ENCODE measurements around the gene CETN3.
"Not testable (repeated sequence)": the region's sequence is repeated elsewhere in the genome, so short reads cannot be mapped to it uniquely, and the experiment has no call there.

CETN3 gene

GRCh38 chr5:90383903-90384302 lies 25.7 kb downstream of the CETN3 start:
- DNase-seq (ENCODE audit: low spot score) = no peak

- DNase-seq (ENCODE audit: low spot score) = no peak
Measured at GRCh38 chr5:90381213-90381929, 28.2 kb downstream of the CETN3 start.

GRCh38 chr5:90379652-90380051 lies 29.9 kb downstream of the CETN3 start:
- no peak for DNase-seq (ENCODE audit: low spot score)

- DNase-seq (ENCODE audit: low spot score) = no peak
Measured at GRCh38 chr5:90378752-90379151, 30.8 kb downstream of the CETN3 start.

GRCh38 chr5:90371269-90371668 lies 38.3 kb downstream of the CETN3 start:
- DNase-seq (ENCODE audit: low spot score) = not testable (repeated sequence)

- DNase-seq (ENCODE audit: low spot score) = no peak
Measured at GRCh38 chr5:90368454-90369246, 40.9 kb downstream of the CETN3 start.

GRCh38 chr5:90367879-90368278 lies 41.7 kb downstream of the CETN3 start:
- DNase-seq (ENCODE audit: low spot score) = no peak

GRCh38 chr5:90366948-90367347 lies 42.6 kb downstream of the CETN3 start:
- no peak for DNase-seq (ENCODE audit: low spot score)

- no peak for DNase-seq (ENCODE audit: low spot score)
Measured at GRCh38 chr5:90365328-90365727, 44.2 kb downstream of the CETN3 start.

GRCh38 chr5:90359073-90359920 lies 50.3 kb downstream of the CETN3 start:
- DNase-seq (ENCODE audit: low spot score) = no peak

GRCh38 chr5:90356622-90357021 lies 52.9 kb downstream of the CETN3 start:
- no peak for DNase-seq (ENCODE audit: low spot score)

GRCh38 chr5:90356176-90356575 lies 53.4 kb downstream of the CETN3 start:
- no peak for DNase-seq (ENCODE audit: low spot score)

- DNase-seq (ENCODE audit: low spot score) = no peak
Measured at GRCh38 chr5:90355635-90356034, 53.9 kb downstream of the CETN3 start.

- no peak for DNase-seq (ENCODE audit: low spot score)
Measured at GRCh38 chr5:90353254-90353653, 56.3 kb downstream of the CETN3 start.

- DNase-seq (ENCODE audit: low spot score) = no peak
Measured at GRCh38 chr5:90351101-90351500, 58.5 kb downstream of the CETN3 start.

GRCh38 chr5:90347462-90347861 lies 62.1 kb downstream of the CETN3 start:
- DNase-seq (ENCODE audit: low spot score) = no peak

- DNase-seq (ENCODE audit: low spot score) = no peak
Measured at GRCh38 chr5:90345684-90346083, 63.9 kb downstream of the CETN3 start.

GRCh38 chr5:90344689-90345088 lies 64.9 kb downstream of the CETN3 start:
- DNase-seq (ENCODE audit: low spot score) = no peak

GRCh38 chr5:90343731-90344130 lies 65.8 kb downstream of the CETN3 start:
- not testable (repeated sequence) for DNase-seq (ENCODE audit: low spot score)

- DNase-seq (ENCODE audit: low spot score) = no peak
Measured at GRCh38 chr5:90342576-90342975, 67.0 kb downstream of the CETN3 start.

Measured in germinal center (tissue), 1 donor.